ENCODE measurements around the gene INF2. TPM values are rescaled to one million over a fixed set of nuclear protein-coding genes. Genes with fewer than 3 reads are reported as not detected.

Gene INF2
- total RNA-seq, 1 experiment from 2014 or later = 58.3 TPM

GRCh38 chr14:104743461-104744380, 54.3 kb downstream of the INF2 start:
- Histone ChIP-seq H3K23me2 (ENCODE audit: insufficient read length, low read depth, low read length, poor library complexity, severe bottlenecking) (no peaks in the 10 kb centered on the region), H3K23ac (ENCODE audit: insufficient read length, low read depth, low read length) (no peak overlapping the region), H2BK20ac (ENCODE audit: low read depth, low read length, poor library complexity, severe bottlenecking) (no peak overlapping the region), H3K27ac (ENCODE audit: insufficient read length, low read depth, low read length) (no peak overlapping the region), H3T11ph (ENCODE audit: low read length) (no peak overlapping the region), H3K14ac (ENCODE audit: insufficient read depth, low read length) (no peak overlapping the region), H3K56ac (ENCODE audit: insufficient read length, low read depth, low read length) (no peak overlapping the region), H2BK15ac (ENCODE audit: low read depth, low read length) (no peak overlapping the region), H3K4ac (ENCODE audit: low read depth, low read length) (no peak overlapping the region), H4K91ac (ENCODE audit: insufficient read length, low read depth, low read length) (no peak overlapping the region), H3K79me1 (ENCODE audit: insufficient read depth, low read depth, low read length, poor library complexity, severe bottlenecking) (no peaks in the 10 kb centered on the region), H2AFZ (ENCODE audit: low read length) (no peak overlapping the region), H4K8ac (replicated peaks; ENCODE audit: insufficient read length, low read depth, low read length) (no peak overlapping the region), H2BK5ac (ENCODE audit: insufficient read length, low read length) (no peak overlapping the region), H3K9ac (ENCODE audit: extremely low read depth, insufficient read length, low read length) (no peak overlapping the region), H2BK120ac (ENCODE audit: low read depth, low read length, poor library complexity, severe bottlenecking) (no peak overlapping the region), H2AK5ac (ENCODE audit: insufficient read length, low read length) (no peak overlapping the region), H4K20me1 (ENCODE audit: control insufficient read depth, insufficient read depth, insufficient read length) (no peaks in the 10 kb centered on the region), H3K79me2 (ENCODE audit: insufficient read depth, low read length) (no peaks in the 10 kb centered on the region), H3K18ac (ENCODE audit: insufficient read length, low read depth, low read length) (no peak overlapping the region), H3K9me3 (ENCODE audit: control insufficient read depth, low read depth, low read length) (no peaks in the 10 kb centered on the region), H3K4me1 (ENCODE audit: insufficient read depth, low read length) (no peaks in the 10 kb centered on the region), H2BK12ac (ENCODE audit: insufficient read length, low read depth, low read length) (no peak overlapping the region), H3K4me2 (ENCODE audit: insufficient read depth, insufficient read length, low read length) (no peak overlapping the region), H4K5ac (ENCODE audit: insufficient read length, low read depth, low read length) (no peak overlapping the region), H3K27me3 (ENCODE audit: insufficient read depth, low read length) (no peaks in the 10 kb centered on the region)
- WGBS (ENCODE audit: extremely low coverage, insufficient read length, low lambda C conversion rate) = no CpG with 5 or more reads among the region's 28 CpGs
- Mint-ChIP-seq H3K4me1 (no peaks in the 10 kb centered on the region), H3K36me3 (ENCODE audit: insufficient read depth in 1 of 3, low read depth in 3 of 3) (peaks cover 3 to 22% (median 4%) of the 10 kb centered on the region in 3 experiments; a peak in 6 of 7 replicates), H3K9me3 (no peaks in the 10 kb centered on the region), H3K27ac (peak overlapping the region in 2 of 3 experiments; percentile 57 to 67; a peak in 1 of 7 replicates), H3K27me3 (ENCODE audit: low read depth) (peaks cover 2% of the 10 kb centered on the region), H3K4me3 (no peak overlapping the region)
- no peak for TF ChIP-seq CTCF (conservative IDR thresholded peaks at IDR 0.05)
- no peak for DNase-seq

Measured in H9 (cell line).